ENCODE measurements around the gene DGKB. TPM values are rescaled to one million over a fixed set of nuclear protein-coding genes. Genes with fewer than 3 reads are reported as not detected.

DGKB gene
- total and polyA plus RNA-seq, 2 of the 8 experiments (the other 6 are each of a cell fraction or from before 2014, with no cell fraction given): 1.9 to 2.6 TPM

- no peak overlapping the region for H2BK15ac ChIP-seq (ENCODE audit: low read length)
- H4K91ac ChIP-seq (replicated peaks; ENCODE audit: insufficient read length, low read length): no peak overlapping the region
- no peak overlapping the region for H2BK5ac ChIP-seq (ENCODE audit: low read depth, low read length)
- H3K27me3 ChIP-seq (replicated peaks in 1 of 4; ENCODE audit: control insufficient read depth in 3 of 4, extremely low read depth in 1 of 4, insufficient read depth in 3 of 4, low read length in 3 of 4): no peaks in the 10 kb centered on the region
- no peaks in the 10 kb centered on the region for H3K4me1 ChIP-seq (replicated peaks in 1 of 4; ENCODE audit: control insufficient read depth in 3 of 4, insufficient read depth in 4 of 4, low read length in 3 of 4)
- 100% methylated on average over 2 of the region's 2 CpGs; no CpG with 5 or more reads in 1 of the 2 experiments for WGBS, 2 experiments (ENCODE audit: extremely low coverage in 1 of 2, insufficient coverage in 1 of 2, insufficient read length in 1 of 2, insufficient replicate concordance in 2 of 2, low coverage in 1 of 2, low lambda C conversion rate in 2 of 2, missing lambda C conversion rate in 1 of 2)
- H3K23ac ChIP-seq (ENCODE audit: insufficient read length): no peak overlapping the region
- POLR2A ChIA-PET (ENCODE audit: partially characterized antibody): interaction anchor here (1.1 kb wide), 1 partner anchor 13 kb away, joined by 3 read pairs; no protein-coding TSS in a partner anchor
- H2AFZ ChIP-seq (ENCODE audit: low read length): no peak overlapping the region
- H3K36me3 ChIP-seq (ENCODE audit: control insufficient read depth in 2 of 4, insufficient read depth in 4 of 4, low read length in 3 of 4): no peaks in the 10 kb centered on the region; a peak in 1 of 8 replicates
- H3K79me1 ChIP-seq (ENCODE audit: low read depth, low read length): no peaks in the 10 kb centered on the region
- H3K14ac ChIP-seq (ENCODE audit: insufficient read length): no peak overlapping the region
- H4K20me1 ChIP-seq (replicated peaks in 1 of 2; ENCODE audit: control insufficient read depth in 1 of 2, insufficient read depth in 2 of 2, low read length in 2 of 2): no peaks in the 10 kb centered on the region
- no peak overlapping the region for H2BK20ac ChIP-seq (ENCODE audit: low read length)
- DNase-seq (ENCODE audit: low read depth in 1 of 2, low spot score in 2 of 2) (no peak), FAIRE-seq (no peak)
- TF ChIP-seq, protein P1, sequence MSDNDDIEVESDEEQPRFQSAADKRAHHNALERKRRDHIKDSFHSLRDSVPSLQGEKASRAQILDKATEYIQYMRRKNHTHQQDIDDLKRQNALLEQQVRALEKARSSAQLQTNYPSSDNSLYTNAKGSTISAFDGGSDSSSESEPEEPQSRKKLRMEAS (IDR thresholded peaks at IDR 0.05): no peak
- TF ChIP-seq CHD1 (IDR thresholded peaks at IDR 0.05; ENCODE audit: low read depth, low read length) (no peak), RXRA (IDR thresholded peaks at IDR 0.05; ENCODE audit: insufficient read depth, low read depth, low read length) (no peak), KDM4A (IDR thresholded peaks at IDR 0.05; ENCODE audit: low read depth, low read length, severe bottlenecking) (no peak), MAFK (IDR thresholded peaks at IDR 0.05; ENCODE audit: low read depth, low read length) (no peak), HDAC6 (IDR thresholded peaks at IDR 0.05; ENCODE audit: low read depth, low read length) (no peak), BACH1 (IDR thresholded peaks at IDR 0.05; ENCODE audit: low read length) (no peak), SIRT6 (IDR thresholded peaks at IDR 0.05; ENCODE audit: low read length) (no peak), ATF2 (IDR thresholded peaks at IDR 0.05; ENCODE audit: low read length) (no peak)
- TF ChIP-seq, protein P2, sequence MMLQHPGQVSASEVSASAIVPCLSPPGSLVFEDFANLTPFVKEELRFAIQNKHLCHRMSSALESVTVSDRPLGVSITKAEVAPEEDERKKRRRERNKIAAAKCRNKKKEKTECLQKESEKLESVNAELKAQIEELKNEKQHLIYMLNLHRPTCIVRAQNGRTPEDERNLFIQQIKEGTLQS (IDR thresholded peaks at IDR 0.05; ENCODE audit: insufficient read depth, low read depth, low read length): no peak
- H3K79me2 ChIP-seq (ENCODE audit: control insufficient read depth in 1 of 2, insufficient read depth in 2 of 2, low read length in 2 of 2): no peaks in the 10 kb centered on the region
- H3K56ac ChIP-seq (replicated peaks; ENCODE audit: insufficient read length, low read depth, low read length): no peak overlapping the region
- no peak overlapping the region for H2BK12ac ChIP-seq (ENCODE audit: low read depth, low read length)
- H3K27ac ChIP-seq (ENCODE audit: low read depth, low read length): no peak overlapping the region
- no peak overlapping the region for H4K8ac ChIP-seq (ENCODE audit: extremely low read depth, insufficient read depth, low read length)
- H3K4me3 ChIP-seq (ENCODE audit: extremely low read depth in 1 of 4, insufficient read depth in 2 of 4, low read depth in 3 of 4, low read length in 4 of 4): no peak overlapping the region
- H2AK5ac ChIP-seq (ENCODE audit: low read depth, low read length): no peak overlapping the region
- H3K4ac ChIP-seq (replicated peaks; ENCODE audit: insufficient read length, low read depth, low read length): no peak overlapping the region
- H2BK120ac ChIP-seq (replicated peaks; ENCODE audit: low read depth, low read length): no peak overlapping the region
- H3K9ac ChIP-seq (replicated peaks in 1 of 4; ENCODE audit: extremely low read depth in 1 of 4, low read depth in 3 of 4, low read length in 3 of 4): no peak overlapping the region
- H3K4me2 ChIP-seq (ENCODE audit: insufficient read depth in 1 of 2, low read depth in 2 of 2, low read length in 2 of 2): no peak overlapping the region
- H3K18ac ChIP-seq (ENCODE audit: extremely low read depth, low read length): no peak overlapping the region
- no peaks in the 10 kb centered on the region for H3K23me2 ChIP-seq (ENCODE audit: low read depth, low read length)
- CTCF ChIA-PET (ENCODE audit: partially characterized antibody): no interaction called here
- peaks cover 19 to 20% of the 10 kb centered on the region in 2 experiments; a peak in 3 of 4 replicates for H3K9me3 ChIP-seq (ENCODE audit: insufficient read depth in 2 of 2, low read depth in 1 of 2, low read length in 1 of 2)
- H4K5ac ChIP-seq (ENCODE audit: insufficient read length, low read depth, low read length): no peak overlapping the region
These were observed 126.3 kb downstream of the DGKB start for GRCh38 chr7:14776266-14776665.

All from H1 (cell line).